HG02798 (cell line): ENCODE data around the gene SPATA21.

Experiments
- ATAC-seq: cut with Tn5 transposase; IDR thresholded peaks from one replicate; pipeline ENCODE4 v1.9.1; 2021; ENCODE audit warnings: mild to moderate bottlenecking; ENCODE audit not compliant: unreplicated experiment, poor library complexity

SPATA21 gene

GRCh38 chr1:16354619-16355018, 82.6 kb downstream of the SPATA21 start:
- ATAC-seq, result no peak

GRCh38 chr1:16352842-16353535, 84.2 kb downstream of the SPATA21 start:
- ATAC-seq, result no peak

- peak; percentile 95 for ATAC-seq
These were observed 85.0 kb downstream of the SPATA21 start, which contains the start of gene FBXO42 for GRCh38 chr1:16351994-16352841. TSS of gene FBXO42 (minus strand) at chr1:16352480. CDS start at chr1:16315418, 37,062 bp downstream.

GRCh38 chr1:16351456-16351993, 85.7 kb downstream of the SPATA21 start:
- ATAC-seq, result no peak

GRCh38 chr1:16349847-16350406, 87.3 kb downstream of the SPATA21 start:
- no peak for ATAC-seq
